ENCODE measurements around the gene ASB18.

The ASB18 gene

GRCh38 chr2:236257136-236257535 is 7.1 kb downstream of the ASB18 start:
- CTCF ChIA-PET: no interaction called here
- no peak for TF ChIP-seq CTCF (conservative IDR thresholded peaks at IDR 0.05; ENCODE audit: low read depth)
- POLR2A ChIA-PET (ENCODE audit: low non-redundant PET): no interaction called here
- no peak for DNase-seq (ENCODE audit: low spot score)
- no peak overlapping the region for H3K27ac ChIP-seq

GRCh38 chr2:236256366-236256985 is 7.7 kb downstream of the ASB18 start:
- DNase-seq (ENCODE audit: low spot score): no peak
- H3K27ac ChIP-seq: no peak overlapping the region
- POLR2A ChIA-PET (ENCODE audit: low non-redundant PET): no interaction called here
- TF ChIP-seq CTCF (conservative IDR thresholded peaks at IDR 0.05; ENCODE audit: low read depth): no peak
- CTCF ChIA-PET: no interaction called here

GRCh38 chr2:236254674-236255073 is 9.5 kb downstream of the ASB18 start:
- POLR2A ChIA-PET (ENCODE audit: low non-redundant PET): no interaction called here
- no peak for TF ChIP-seq CTCF (conservative IDR thresholded peaks at IDR 0.05; ENCODE audit: low read depth)
- no peak for DNase-seq (ENCODE audit: low spot score)
- no peak overlapping the region for H3K27ac ChIP-seq
- CTCF ChIA-PET: no interaction called here

- CTCF ChIA-PET: no interaction called here
- TF ChIP-seq CTCF (conservative IDR thresholded peaks at IDR 0.05; ENCODE audit: low read depth): no peak
- no peak for DNase-seq (ENCODE audit: low spot score)
- H3K27ac ChIP-seq: no peak overlapping the region
- POLR2A ChIA-PET (ENCODE audit: low non-redundant PET): no interaction called here
Measured at GRCh38 chr2:236254001-236254400, 10.2 kb downstream of the ASB18 start.

- DNase-seq (ENCODE audit: low spot score): no peak
- no peak for TF ChIP-seq CTCF (conservative IDR thresholded peaks at IDR 0.05; ENCODE audit: low read depth)
- no peak overlapping the region for H3K27ac ChIP-seq
- POLR2A ChIA-PET (ENCODE audit: low non-redundant PET): no interaction called here
- CTCF ChIA-PET: no interaction called here
Measured at GRCh38 chr2:236252602-236253001, 11.6 kb downstream of the ASB18 start.

- no peak for TF ChIP-seq CTCF (conservative IDR thresholded peaks at IDR 0.05; ENCODE audit: low read depth)
- ChIA-PET POLR2A (ENCODE audit: low non-redundant PET) (no interaction called here), CTCF (interaction anchor here (1.5 kb wide), 1 partner anchor 11 kb away, joined by 3 read pairs; no protein-coding TSS in a partner anchor)
- no peak overlapping the region for H3K27ac ChIP-seq
- no peak for DNase-seq (ENCODE audit: low spot score)
Measured at GRCh38 chr2:236250909-236251579, 13.2 kb downstream of the ASB18 start.

Data from RWPE1 (cell line).